Measurements from ENCODE around the gene UPF1. TPM values are rescaled to one million over a fixed set of nuclear protein-coding genes. Genes with fewer than 3 reads are reported as not detected.
"Not testable (repeated sequence)": the region's sequence is repeated elsewhere in the genome, so short reads cannot be mapped to it uniquely, and the experiment has no call there.

Gene UPF1
- total RNA-seq, 2 donors from 2014 or later: 38.9 to 59.0 TPM

- Histone ChIP-seq H3K27ac (no peak overlapping the region), H3K36me3 (replicated peaks in 1 of 2; ENCODE audit: insufficient read depth in 1 of 2, low read depth in 2 of 2) (peaks cover 3 to 23% of the 10 kb centered on the region in 2 donors), H3K4me1 (peaks cover 2% of the 10 kb centered on the region), H3K4me3 (no peak overlapping the region), H3K9me3 (no peaks in the 10 kb centered on the region), H3K27me3 (no peaks in the 10 kb centered on the region)
- intact Hi-C loops (cut with DNase I): no loop called here
- DNase-seq (no peak), ATAC-seq (no peak)
- 89 to 93% methylated on average over 7 of the region's 7 CpGs for WGBS, 2 donors
- TF ChIP-seq CTCF (IDR thresholded peaks at IDR 0.05) (no peak), POLR2A (IDR thresholded peaks at IDR 0.05) (no peak)
These were observed 69.7 kb downstream of the UPF1 start for GRCh38 chr19:18901491-18901890.

- H3K9me3 ChIP-seq; H3K27me3 ChIP-seq; H3K4me1 ChIP-seq; H3K27ac ChIP-seq; ATAC-seq; intact Hi-C loops (cut with DNase I); DNase-seq; H3K4me3 ChIP-seq: not testable (repeated sequence)
- H3K36me3 ChIP-seq (replicated peaks in 1 of 2; ENCODE audit: insufficient read depth in 1 of 2, low read depth in 2 of 2): peaks cover 3 to 23% of the 10 kb centered on the region in 2 donors
- WGBS, 2 donors: 89 to 94% methylated on average over 4 to 5 of the region's 5 CpGs
These were observed 70.8 kb downstream of the UPF1 start for GRCh38 chr19:18902519-18902918.

- Histone ChIP-seq H3K27ac (no peak overlapping the region), H3K27me3 (no peaks in the 10 kb centered on the region), H3K4me3 (no peak overlapping the region), H3K4me1 (no peaks in the 10 kb centered on the region), H3K36me3 (replicated peaks in 1 of 2; ENCODE audit: insufficient read depth in 1 of 2, low read depth in 2 of 2) (peaks cover 3 to 27% of the 10 kb centered on the region in 2 donors), H3K9me3 (no peaks in the 10 kb centered on the region)
- WGBS, 2 donors: 89 to 93% methylated on average over 18 to 24 of the region's 29 CpGs
- intact Hi-C loops (cut with DNase I): no loop called here
- TF ChIP-seq POLR2A (IDR thresholded peaks at IDR 0.05) (no peak), CTCF (IDR thresholded peaks at IDR 0.05) (no peak)
- DNase-seq (no peak), ATAC-seq (no peak)
These were observed 71.6 kb downstream of the UPF1 start for GRCh38 chr19:18903156-18904037.

- 90 to 91% methylated on average over 4 to 20 of the region's 25 CpGs for WGBS, 2 donors
- Histone ChIP-seq H3K27me3 (no peaks in the 10 kb centered on the region), H3K36me3 (replicated peaks in 1 of 2; ENCODE audit: insufficient read depth in 1 of 2, low read depth in 2 of 2) (peaks cover 3 to 30% of the 10 kb centered on the region in 2 donors), H3K27ac (no peak overlapping the region), H3K4me3 (no peak overlapping the region), H3K9me3 (no peaks in the 10 kb centered on the region), H3K4me1 (no peaks in the 10 kb centered on the region)
- ATAC-seq (no peak), DNase-seq (no peak)
- TF ChIP-seq POLR2A (IDR thresholded peaks at IDR 0.05): no peak
- no peak for TF ChIP-seq CTCF (IDR thresholded peaks at IDR 0.05)
- intact Hi-C loops (cut with DNase I): no loop called here
These were observed 72.7 kb downstream of the UPF1 start for GRCh38 chr19:18904334-18905057.

- WGBS, 2 donors: 81% methylated on average over 8 of the region's 8 CpGs; no CpG with 5 or more reads in 1 of the 2 donors
- Histone ChIP-seq H3K27ac (no peak overlapping the region), H3K27me3 (no peaks in the 10 kb centered on the region), H3K4me3 (no peak overlapping the region), H3K36me3 (replicated peaks in 1 of 2; ENCODE audit: insufficient read depth in 1 of 2, low read depth in 2 of 2) (peaks cover 3 to 32% of the 10 kb centered on the region in 2 donors), H3K9me3 (no peaks in the 10 kb centered on the region), H3K4me1 (no peaks in the 10 kb centered on the region)
- no peak for ATAC-seq
- DNase-seq: no peak
- intact Hi-C loops (cut with DNase I): no loop called here
- TF ChIP-seq CTCF (IDR thresholded peaks at IDR 0.05) (no peak), POLR2A (IDR thresholded peaks at IDR 0.05) (no peak)
These were observed 73.3 kb downstream of the UPF1 start for GRCh38 chr19:18905058-18905456.
